Measurements from ENCODE around the gene KCNK4. TPM values are rescaled to one million over a fixed set of nuclear protein-coding genes. Genes with fewer than 3 reads are reported as not detected.

KCNK4 gene
- total and polyA plus RNA-seq, 2 of the 13 experiments (the other 11 are each of a cell fraction or from before 2014, with no cell fraction given) = not detected

- TF ChIP-seq NPAS2 (CRISPR knock-in tag; IDR thresholded peaks at IDR 0.05; ENCODE audit: borderline replicate concordance) = no peak
- TF ChIP-seq FOXK1 (CRISPR knock-in tag; IDR thresholded peaks at IDR 0.05; ENCODE audit: borderline replicate concordance, low read depth) = no peak
- TF ChIP-seq PTBP1 (IDR thresholded peaks at IDR 0.05; ENCODE audit: low read depth, low read length, poor library complexity, severe bottlenecking) = no peak
- TF ChIP-seq SIN3A (IDR thresholded peaks at IDR 0.05; ENCODE audit: borderline replicate concordance, low read depth, low read length) = no peak
- no peak for TF ChIP-seq ZNF382 (CRISPR knock-in tag; IDR thresholded peaks at IDR 0.05; ENCODE audit: borderline replicate concordance)
- no peak for TF ChIP-seq IRF2 (CRISPR knock-in tag; IDR thresholded peaks at IDR 0.05)
- TF ChIP-seq SIX1 (CRISPR knock-in tag; IDR thresholded peaks at IDR 0.05; ENCODE audit: borderline replicate concordance) = no peak
- no peak for TF ChIP-seq THAP9 (CRISPR knock-in tag; IDR thresholded peaks at IDR 0.05; ENCODE audit: borderline replicate concordance)
- TF ChIP-seq ETV6 (CRISPR knock-in tag; conservative IDR thresholded peaks at IDR 0.05) = no peak
- no peak for TF ChIP-seq ZBTB46 (CRISPR knock-in tag; IDR thresholded peaks at IDR 0.05; ENCODE audit: borderline replicate concordance)
- no peak for TF ChIP-seq TEF (CRISPR knock-in tag; IDR thresholded peaks at IDR 0.05)
- TF ChIP-seq RFX1 (IDR thresholded peaks at IDR 0.05) = no peak
- no peak for TF ChIP-seq ZNF253 (CRISPR knock-in tag; IDR thresholded peaks at IDR 0.05; ENCODE audit: borderline replicate concordance)
- TF ChIP-seq RBM39 (IDR thresholded peaks at IDR 0.05; ENCODE audit: low read depth, low read length, poor library complexity, severe bottlenecking) = no peak
- 0 out of 2 replicates have a peak, but pooled peaks have one; percentile 14 for TF ChIP-seq FOXO1 (CRISPR knock-in tag; IDR thresholded peaks at IDR 0.05)
- TF ChIP-seq HOXA7 (CRISPR knock-in tag; IDR thresholded peaks at IDR 0.05) = no peak
- no peak for TF ChIP-seq MIER3 (CRISPR knock-in tag; IDR thresholded peaks at IDR 0.05; ENCODE audit: borderline replicate concordance)
- TF ChIP-seq ZFP90 (CRISPR knock-in tag; IDR thresholded peaks at IDR 0.05; ENCODE audit: borderline replicate concordance) = no peak
- TF ChIP-seq TIGD3 (CRISPR knock-in tag; IDR thresholded peaks at IDR 0.05; ENCODE audit: borderline replicate concordance) = no peak
- no peak for TF ChIP-seq IKZF5 (CRISPR knock-in tag; IDR thresholded peaks at IDR 0.05)
Observed at GRCh38 chr11:64331569-64332371, 40.7 kb downstream of the KCNK4 start (continued).

Measured in HepG2 (cell line).